GM19351 (cell line): Measurements from ENCODE around the gene ANKFY1.
"Not testable (repeated sequence)": the region's sequence is repeated elsewhere in the genome, so short reads cannot be mapped to it uniquely, and the experiment has no call there.

ENCODE experiments used
- ATAC-seq: cut with Tn5 transposase; IDR thresholded peaks from one replicate; pipeline ENCODE4 v1.9.1; 2021; ENCODE audit warnings: mild to moderate bottlenecking, moderate library complexity; ENCODE audit not compliant: unreplicated experiment

Gene ANKFY1

DNA sequence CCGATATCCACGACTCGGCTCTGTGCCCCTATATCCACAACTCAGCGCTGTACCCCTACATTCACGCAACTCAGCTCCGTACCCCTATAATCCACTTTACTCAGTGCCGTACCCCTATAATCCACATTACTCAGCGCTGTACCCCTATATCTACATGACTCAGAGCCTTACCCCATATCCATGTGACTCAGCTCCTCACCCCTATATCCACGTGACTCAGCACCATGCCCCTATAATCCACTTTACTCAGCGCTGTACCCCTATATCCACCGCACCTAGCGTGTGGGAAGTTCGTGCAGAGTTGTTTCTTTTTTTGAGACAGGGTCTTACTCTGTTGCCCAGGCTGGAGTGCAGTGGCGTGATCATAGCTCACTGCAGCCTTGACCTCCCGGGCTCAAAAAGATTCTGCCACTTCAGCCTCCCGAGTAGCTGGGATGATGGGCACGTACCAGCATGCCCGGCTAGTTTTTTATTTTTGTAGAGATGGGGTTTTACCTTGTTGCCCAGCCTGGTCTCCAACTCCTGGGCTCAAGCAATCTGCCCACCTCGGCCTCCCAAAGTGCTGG lies 103.4 kb downstream of the ANKFY1 start:
- no peak for ATAC-seq

DNA sequence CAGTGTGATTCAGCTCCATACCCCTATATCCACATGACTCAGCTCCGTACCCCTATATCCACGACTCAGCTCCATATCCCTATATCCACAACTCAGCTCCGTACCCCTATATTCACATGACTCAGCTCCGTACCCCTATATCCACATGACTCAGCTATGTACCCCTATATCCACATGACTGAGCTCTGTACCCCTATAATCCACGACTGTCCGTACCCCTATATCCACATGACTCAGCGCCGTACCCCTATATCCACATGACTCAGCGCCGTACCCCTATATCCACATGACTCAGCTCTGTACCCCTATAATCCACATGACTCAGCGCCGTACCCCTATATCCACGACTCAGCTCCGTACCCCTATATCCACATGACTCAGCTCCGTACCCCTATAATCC lies 104.0 kb downstream of the ANKFY1 start:
- ATAC-seq = no peak

DNA sequence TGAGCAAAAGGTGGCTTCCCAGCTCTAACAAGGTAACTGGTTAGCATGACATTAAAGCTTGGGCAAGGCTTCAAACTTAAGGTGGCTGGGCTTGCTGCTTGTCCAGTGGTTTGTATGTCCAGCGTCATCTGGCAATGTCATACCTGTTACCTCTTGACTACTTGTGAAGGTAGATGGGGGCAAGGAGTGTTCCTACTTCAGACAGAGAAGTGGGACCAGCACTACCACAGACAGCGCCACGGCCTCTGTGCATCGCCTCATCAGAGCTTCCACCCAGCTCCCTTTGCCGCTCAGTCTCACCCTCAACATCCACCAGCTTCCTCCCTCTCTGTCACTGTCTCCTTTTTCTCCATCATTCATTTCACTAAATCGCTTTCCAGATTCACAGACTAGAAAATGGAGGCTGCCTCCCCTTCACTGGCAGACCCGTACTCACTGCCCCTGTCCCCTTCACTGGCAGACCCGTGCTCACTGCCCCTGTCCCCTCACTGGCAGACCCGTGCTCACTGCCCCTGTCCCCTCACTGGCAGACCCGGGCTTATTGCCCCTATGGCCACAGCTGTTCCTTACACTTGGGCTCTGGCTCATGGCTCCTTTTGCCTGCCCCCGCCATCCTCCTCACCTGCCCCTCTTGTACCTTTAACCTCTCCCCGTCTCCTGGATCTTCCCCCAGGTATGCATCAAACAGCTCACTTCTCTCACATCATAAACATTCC lies 106.0 kb downstream of the ANKFY1 start:
- ATAC-seq = no peak

DNA sequence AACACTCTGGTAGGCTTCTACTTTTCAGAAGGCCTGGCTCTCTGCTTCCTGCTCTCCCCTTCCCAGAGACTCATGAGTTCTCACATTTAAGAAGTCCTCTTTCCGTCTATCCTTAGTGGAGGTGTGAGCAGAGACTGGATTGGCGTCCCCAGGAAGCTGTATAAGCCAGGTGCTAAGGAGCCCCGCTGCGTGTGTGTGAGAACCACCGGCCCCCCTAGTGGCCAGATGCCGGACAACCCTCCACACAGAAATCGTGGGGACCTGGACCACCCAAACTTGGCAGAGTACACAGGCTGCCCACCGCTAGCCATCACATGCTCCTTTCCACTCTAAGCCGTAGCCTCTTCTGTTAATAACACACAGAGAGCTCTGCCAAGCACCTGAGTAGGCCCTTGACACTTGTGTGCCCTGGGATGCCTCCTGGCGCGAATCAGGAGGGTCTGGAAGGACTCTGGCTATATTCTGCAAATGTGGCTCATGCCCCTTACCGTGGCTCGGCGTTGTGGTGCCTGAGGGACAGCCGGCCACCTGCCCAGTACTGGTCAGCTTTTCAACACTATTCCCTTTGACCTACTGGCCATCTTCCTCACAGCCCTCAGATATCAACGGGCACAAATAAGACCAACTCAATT lies 106.9 kb downstream of the ANKFY1 start:
- ATAC-seq = no peak

DNA sequence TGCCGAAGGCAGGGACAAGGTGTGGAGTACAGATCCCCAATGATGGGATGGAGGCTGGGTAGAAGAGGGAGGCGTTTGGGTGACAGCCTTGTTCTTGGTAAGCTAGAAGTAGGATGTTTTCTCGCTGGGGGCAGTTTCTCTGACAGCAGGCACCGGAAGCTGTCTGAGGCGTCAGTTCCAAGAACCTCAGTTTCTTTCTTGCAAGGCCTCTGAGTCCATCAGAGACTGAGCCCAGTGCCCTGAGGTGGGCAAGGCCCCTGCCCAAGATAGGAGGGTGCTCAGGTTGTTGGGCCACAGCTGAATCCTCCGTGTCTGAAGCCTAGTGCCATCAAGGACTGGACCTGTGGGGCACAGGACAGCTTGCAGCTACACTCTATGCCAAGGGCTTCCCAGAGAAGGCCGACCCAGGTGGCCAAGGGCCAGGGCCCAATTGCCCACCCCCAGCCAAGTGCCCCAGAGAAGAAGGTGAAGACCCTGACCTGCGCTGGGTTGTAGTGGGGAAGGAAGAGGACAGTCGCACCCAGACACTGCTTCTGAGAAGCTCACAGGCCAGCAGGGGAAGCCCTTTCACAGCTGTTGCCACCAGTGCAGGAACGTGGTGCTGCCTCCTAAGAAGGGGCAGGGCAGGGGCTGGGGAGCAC lies 107.7 kb downstream of the ANKFY1 start:
- no peak for ATAC-seq

DNA sequence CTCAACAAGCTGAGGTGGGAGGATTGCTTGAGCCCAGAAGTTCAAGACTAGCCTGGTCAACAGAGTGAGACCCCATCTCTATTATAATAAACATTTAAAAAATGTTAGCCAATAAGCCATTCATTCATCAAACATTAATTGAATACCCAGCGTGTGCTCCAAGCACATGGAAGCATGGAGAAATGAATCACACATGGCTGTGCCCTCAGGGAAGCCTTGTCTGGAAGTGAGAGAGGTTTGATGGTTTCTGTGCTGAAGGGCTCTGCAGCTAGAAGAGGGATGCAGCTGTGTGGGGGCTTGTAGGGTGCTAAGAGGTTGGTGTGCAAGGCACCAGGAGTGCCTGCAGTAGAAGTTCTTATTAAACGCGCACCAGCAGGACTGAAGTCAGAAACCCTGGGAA lies 109.6 kb downstream of the ANKFY1 start:
- ATAC-seq = no peak

DNA sequence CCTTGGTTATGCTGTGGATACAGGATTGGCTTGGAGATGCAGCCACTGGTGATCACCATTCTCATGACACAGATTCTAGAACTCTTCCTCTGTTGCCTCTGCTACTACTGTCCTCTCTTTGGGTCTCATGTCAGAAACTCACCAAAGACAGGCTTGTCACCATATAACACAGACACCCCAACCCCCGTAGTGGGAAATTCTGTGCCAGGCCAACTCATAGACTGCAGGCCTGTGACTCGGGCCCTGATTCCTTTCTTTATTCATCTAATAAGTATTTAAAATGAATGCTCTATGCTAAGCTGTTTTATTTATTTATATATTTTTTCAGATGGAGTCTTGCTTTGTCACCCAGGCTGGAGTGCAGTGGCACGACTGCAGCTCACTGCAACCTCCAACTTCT lies 111.3 kb downstream of the ANKFY1 start:
- no peak for ATAC-seq

DNA sequence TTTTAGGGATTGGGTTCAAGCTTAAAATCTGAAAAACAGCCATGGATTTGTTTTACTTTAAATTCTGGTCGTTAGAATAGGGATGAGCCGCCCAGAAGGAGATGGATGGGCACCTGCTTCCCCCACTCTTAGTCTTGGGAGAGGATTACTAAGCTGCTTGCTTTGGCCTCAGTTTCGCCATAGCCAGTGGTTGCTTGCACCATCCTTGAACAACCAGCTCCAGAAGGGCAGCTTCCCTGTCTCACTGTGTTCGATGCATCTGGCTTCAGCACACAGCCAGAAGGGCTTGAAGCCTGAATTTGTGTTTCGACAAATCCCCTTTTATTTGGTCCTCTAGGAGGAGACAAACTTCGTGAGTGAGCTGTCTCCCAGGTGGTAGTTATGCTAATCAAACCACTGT lies 113.7 kb downstream of the ANKFY1 start:
- ATAC-seq = no peak

DNA sequence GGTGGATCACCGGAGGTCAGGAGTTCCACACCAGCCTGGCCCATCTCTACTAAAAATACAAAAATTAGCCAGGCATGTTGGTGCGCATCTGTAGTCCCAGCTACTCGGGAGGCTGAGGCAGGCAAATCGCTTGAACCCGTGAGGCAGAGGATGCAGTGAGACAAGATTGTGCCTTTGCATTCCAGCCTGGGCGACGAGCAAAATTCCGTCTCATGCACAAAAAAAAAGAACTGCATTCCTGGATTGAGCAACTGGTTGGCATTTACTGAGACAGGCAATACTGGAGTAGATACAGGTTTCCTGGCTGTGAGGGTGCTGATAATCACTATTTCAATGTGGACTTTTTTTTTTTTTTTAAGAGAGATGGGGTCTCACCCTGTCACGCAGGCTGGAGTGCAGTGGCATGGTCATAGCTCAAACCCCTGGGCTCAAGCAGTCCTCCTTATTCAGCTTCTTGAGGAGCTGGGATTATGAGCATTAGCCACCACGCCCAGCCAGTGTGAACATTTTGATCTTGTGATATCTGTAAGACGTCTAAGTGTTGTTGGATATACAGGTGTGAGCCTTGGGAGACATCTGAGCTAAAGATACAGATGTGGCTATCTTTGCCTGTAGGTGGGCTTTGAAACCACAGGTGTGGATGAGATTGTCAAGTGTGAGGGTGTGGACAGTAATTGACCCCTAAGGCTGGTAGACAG lies 115.0 kb downstream of the ANKFY1 start:
- no peak for ATAC-seq

DNA sequence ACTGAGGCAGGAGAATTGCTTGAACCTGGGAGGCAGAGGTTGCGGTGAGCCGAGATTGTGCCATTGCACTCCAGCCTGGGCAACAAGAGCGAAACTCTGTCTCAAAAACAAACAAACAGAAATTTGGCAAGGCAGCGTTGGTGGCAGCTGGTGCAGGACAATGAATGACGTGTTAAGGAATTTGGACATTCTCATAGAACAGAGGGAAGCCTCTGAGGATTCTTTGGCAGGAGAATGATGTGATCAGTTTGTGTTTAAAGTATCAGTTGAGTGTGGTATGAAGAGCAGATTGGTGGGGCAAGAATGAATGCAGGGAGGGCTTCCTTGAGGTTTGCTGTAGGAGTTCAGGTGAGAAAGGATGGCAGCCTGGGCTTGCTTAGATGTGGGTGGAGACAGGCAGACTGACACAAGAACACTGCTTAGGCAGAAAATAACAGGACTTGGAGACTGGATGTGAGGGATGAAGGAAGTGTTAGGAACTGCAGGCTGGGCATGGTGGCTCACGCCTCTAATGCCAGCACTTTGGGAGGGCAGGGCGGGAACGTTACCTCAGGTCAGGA lies 115.9 kb downstream of the ANKFY1 start:
- ATAC-seq = no peak

DNA sequence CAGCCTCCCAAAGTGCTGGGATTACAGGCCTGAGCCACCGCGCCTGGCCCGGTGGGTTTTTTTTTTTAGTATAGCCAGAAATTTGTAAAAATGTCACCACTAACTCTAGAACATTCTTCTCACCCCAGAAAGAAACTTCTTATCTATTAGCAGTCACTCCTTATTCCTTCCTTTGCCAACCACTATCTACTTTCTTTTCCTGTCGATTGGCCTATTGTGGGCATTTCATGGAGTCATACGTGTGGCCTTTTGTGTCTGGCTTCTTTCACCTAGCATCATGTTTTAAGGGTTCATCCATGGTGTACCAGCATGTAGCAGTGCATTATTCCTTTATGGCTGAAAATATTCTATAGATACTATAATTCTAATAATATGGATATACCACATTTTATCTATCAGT lies 117.1 kb downstream of the ANKFY1 start:
- ATAC-seq = no peak

DNA sequence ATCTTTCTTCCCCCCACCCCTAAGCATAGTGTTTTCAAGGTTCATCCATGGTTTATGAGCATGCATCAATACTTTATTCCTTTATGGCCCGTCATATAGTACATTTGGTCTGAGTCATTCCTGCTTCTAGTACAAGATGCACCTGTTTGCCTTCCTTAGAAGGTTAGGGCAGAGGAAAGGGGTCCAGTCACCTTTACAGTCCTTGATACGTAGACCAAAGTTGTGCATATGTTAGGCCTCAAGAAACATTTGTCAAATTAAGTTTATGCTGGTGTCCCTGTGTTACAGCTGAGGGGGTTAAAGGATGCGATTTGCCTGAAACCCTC lies 119.4 kb downstream of the ANKFY1 start:
- ATAC-seq = no peak

DNA sequence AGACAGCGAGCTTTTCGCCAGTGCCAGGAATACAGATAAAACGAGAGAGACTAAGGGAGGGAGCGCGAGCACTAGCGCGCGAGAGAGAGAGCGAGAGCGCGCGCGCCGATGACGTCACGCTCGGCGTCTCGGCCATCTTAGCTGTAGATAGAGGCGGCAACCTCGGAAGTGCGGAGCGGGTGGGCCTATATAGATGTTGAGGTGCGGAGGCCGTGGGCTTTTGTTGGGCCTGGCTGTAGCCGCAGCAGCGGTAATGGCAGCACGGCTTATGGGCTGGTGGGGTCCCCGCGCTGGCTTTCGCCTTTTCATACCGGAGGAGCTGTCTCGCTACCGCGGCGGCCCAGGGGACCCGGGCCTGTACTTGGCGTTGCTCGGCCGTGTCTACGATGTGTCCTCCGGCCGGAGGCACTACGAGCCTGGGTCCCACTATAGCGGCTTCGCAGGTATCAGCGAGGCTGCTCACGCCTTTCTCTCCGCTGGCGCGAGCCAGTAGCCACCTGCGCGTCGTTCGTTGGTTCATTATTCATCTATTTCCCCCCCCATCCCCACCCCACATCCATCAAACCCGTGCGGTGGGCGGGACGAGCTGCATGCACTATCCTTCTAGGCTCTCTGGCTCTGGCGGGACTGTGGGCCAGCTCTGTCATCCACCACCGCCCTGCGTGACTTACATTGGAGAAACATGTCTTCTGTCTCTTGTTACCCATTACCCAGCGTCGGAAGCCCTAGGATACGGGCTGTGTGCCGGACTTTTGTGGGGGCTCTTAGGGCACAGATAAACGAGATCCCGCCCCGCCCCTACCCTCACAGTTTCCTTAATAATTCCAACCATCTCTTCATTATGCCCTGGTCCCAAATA lies 120.0 kb downstream of the ANKFY1 start:
- peak; percentile 54 for ATAC-seq

DNA sequence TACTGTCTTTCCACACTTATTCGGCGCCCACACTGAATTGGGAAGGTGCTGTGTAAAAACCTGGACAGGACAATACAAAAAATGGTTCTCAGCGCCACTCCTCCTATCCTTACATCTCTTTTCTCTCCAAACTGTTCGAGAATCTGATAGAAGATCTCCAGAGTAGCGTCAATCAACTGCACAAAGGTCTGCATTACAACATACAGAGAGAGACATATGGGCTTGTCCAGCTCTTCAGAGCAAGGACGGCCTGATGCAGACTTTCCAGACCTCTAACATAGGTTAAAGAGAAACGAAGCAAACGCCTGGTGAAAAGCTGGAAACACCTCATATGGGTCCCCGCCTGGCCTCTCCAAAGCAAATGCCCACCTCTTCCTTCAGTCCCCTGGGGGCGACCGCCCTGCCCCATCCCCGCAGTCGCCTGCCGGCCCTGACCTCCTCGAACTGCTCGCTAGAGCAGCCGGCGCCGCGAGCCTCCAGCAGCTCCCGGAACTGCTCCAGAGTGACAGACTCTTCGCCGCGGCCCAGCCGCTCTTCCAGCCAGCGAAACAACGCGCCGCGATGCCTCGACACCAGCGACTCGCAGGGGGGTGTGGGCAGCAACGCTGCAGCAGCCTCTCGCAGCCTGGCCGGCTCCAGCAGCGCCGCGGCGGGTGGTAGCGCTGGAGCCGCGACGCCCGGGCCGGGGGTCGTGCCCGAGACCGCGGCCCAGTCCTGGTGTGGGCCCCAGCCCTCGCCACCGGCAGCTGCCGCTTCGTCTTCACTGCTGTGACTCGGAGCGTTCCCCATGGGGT lies 121.5 kb downstream of the ANKFY1 start:
- ATAC-seq = peak; percentile 13

DNA sequence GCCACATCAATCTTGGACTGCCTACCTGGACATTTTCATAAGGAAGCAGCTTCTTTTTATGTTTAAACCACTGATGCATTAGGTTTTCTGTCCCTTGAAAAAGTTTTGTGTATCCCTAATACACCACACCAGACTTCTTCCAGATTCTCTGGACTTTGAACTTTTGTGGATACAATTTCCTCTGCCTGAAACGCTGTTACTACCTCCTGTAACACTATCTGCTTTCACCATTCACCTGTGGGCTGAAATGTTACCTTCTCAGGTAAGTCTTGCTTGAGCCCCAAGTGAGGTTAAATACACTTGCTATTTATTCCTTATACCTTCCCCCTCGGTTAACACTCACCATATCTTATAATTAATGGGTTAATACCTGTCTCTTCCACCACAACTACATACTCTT lies 123.7 kb downstream of the ANKFY1 start:
- no peak for ATAC-seq

DNA sequence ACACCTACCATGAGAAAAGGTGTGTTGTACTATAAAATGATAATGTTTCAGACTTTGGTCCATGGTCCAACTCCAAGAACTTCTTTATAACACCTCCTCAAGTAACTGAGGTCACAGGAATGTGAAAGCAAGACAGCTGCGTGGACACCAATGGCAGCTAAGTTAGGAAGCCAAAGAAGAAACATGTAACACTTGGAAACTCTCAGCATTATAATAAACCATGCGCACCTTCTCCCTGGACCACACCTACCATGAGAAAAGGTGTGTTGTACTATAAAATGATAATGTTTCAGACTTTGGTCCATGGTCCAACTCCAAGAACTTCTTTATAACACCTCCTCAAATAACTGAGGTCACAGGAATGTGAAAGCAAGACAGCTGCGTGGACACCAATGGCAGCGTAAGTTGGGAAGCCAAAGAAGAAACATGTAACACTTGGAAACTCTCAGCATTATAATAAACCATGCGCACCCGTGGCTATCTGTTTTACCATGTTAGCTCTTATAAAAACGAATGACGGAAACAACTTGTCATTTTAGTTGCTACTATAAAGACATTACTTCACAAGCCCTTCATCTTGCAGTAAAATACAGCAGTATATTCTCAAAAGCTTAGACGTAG lies 124.8 kb downstream of the ANKFY1 start:
- ATAC-seq = not testable (repeated sequence)

DNA sequence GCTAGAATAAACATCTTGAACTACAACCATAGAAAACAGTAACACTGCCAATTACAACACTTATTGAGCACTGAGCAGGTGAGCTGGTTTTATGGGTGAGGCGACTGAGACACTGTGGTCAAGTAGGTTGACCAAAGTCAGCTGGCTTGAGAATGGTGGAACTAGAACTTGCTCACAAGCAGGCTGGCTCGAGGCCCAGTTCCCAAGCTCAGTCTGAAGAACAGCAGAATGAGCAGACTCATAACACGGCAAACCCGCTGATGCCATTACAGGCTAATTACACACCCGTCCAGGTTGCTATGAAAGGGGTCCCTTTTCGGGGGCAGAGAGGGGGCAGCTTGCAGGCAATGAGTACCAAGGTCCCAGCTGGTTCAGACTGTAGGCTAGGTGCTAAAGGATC lies 127.4 kb downstream of the ANKFY1 start:
- no peak for ATAC-seq

DNA sequence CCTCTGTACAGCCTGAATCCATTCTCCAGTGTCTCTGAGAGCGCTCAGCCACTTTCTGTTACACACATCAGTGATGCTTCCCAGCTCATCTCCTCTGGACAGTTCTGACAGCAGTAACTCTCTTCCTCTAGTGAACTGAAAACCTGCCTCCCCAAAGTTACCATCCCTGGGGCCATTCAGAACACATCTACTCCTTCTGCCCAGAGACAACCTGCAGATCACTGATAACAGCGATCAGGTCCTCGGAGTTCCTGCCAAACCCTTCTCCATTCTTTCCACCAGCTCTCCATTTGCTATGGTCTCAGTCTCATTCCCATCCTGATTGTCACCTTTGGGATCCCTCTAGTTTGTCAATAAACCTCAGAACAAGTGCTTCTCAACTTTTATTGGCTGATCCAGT lies 128.3 kb downstream of the ANKFY1 start:
- no peak for ATAC-seq

DNA sequence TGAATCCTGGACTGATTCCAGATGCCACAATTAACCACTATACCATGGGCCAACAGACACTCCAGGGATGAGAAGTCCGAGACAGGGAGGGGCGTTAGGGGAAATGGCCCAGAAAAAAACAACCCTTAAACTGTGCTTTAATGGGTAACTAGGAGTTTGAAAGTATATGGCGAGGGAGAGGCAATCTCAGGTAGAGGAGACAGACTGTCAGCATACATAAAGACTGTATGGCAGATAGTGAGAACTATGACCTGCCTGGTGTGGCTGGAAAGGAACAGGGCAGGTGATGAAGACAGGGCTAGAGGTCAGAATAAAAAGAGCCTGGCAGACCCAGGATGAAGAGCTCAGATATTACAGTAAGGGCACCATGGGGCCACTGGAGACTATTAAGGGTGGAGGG lies 129.1 kb downstream of the ANKFY1 start:
- no peak for ATAC-seq
